Activated CD4-positive, alpha-beta T cell treated with anti-CD3 and anti-CD28 coated beads for 36 hours (primary cell): ENCODE results near the gene MAT1A. TPM values are rescaled to one million over a fixed set of nuclear protein-coding genes. Genes with fewer than 3 reads are reported as not detected.

Source experiments
- ATAC-seq: fragments of 200-7000 bp; cut with Tn5 transposase; one replicate; pipeline ENCODE4 v1.10.0; 2021; ENCODE audit warnings: mild to moderate bottlenecking, moderate library complexity
- CTCF ChIA-PET: fragments of 350-600 bp; sonication (Branson Sonifier 250); formaldehyde crosslinking; loops from one replicate; lab custom pipeline; 2021; ENCODE audit warnings: antibody characterized with exemption; lab: Charles Lee
- POLR2A ChIA-PET: fragments of 350-600 bp; sonication (Branson Sonifier 250); formaldehyde crosslinking; loops from one replicate; lab custom pipeline; 2021; ENCODE audit warnings: antibody characterized with exemption, inconsistent platforms; lab: Charles Lee
- DNase-seq: peaks from one replicate; pipeline ENCODE4 v3.0.0-alpha.2; 2020
- H3K27ac Mint-ChIP-seq: one replicate; pipeline ENCODE4 v1.8.0; 2021; ENCODE audit warnings: mixed read lengths
- H3K27me3 Mint-ChIP-seq: one replicate; pipeline ENCODE4 v1.8.0; 2021; ENCODE audit warnings: mixed read lengths
- H3K36me3 Mint-ChIP-seq: one replicate; pipeline ENCODE4 v1.8.0; 2021; ENCODE audit warnings: low read depth, mixed read lengths
- H3K4me1 Mint-ChIP-seq: one replicate; pipeline ENCODE4 v1.8.0; 2021; ENCODE audit warnings: mixed read lengths
- H3K4me3 Mint-ChIP-seq: one replicate; pipeline ENCODE4 v1.8.0; 2021; ENCODE audit warnings: mild to moderate bottlenecking, moderate library complexity, mixed read lengths
- H3K9me3 Mint-ChIP-seq: one replicate; pipeline ENCODE4 v1.8.0; 2021; ENCODE audit warnings: low read depth, mixed read lengths
- intact Hi-C, 2 experiments: fragments of 100-400 bp; cut with DNase I in 1 of 2; cut with micrococcal nuclease in 1 of 2; formaldehyde crosslinking; loops; one replicate each; pipeline versions ENCODE4 v1.14.2 to v1.15.1; 2022 to 2024; cut with DNase I, micrococcal nuclease
- total RNA-seq, 2 experiments: library from RNA; stranded (reverse); gene quantifications; one replicate each; pipeline ENCODE4 v1.2.3, GENCODE V29; 2021

MAT1A gene
- total RNA-seq, 2 experiments from 2014 or later, result not detected

DNA sequence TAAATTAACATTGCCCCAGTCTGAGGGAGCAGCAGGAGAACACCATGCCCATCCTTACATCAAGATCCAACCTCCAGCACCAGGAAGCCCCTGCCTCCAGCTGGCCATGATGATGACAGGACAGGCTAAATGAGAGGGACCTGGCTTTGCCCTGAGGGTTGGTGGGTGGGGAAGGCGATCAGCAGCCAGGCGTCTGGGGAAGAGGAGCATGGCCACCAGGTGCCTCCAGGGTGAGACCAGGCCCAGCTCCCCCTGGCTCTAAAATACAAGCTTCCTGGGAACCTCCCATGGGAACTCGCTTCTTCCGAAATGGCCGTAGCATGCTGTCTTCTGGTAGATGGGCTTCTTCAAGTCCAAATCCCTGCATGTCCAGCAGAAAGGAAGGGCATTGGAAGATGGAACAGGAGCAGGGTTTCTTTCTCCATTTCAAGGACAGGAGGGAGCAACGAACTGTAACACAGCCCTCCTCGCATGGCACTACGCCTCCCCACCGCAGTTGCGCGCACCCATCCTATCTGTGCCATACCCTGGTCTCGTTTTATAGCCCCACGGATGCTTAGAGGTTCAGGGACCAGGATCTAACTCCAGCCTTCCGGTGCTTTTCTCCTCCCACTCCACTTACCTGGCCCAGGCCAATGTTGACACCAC, 15.8 kb downstream of the MAT1A start:
- DNase-seq (no peak), ATAC-seq (no peak)
- CTCF ChIA-PET, result interaction anchor here (2.2 kb wide), 1 partner anchor 13 kb away, joined by 11 read pairs; no protein-coding TSS in a partner anchor
- intact Hi-C loops, result no loop called here
- Mint-ChIP-seq H3K4me1 (no peaks in the 10 kb centered on the region), H3K36me3 (no peaks in the 10 kb centered on the region), H3K27ac (no peak overlapping the region), H3K4me3 (no peak overlapping the region), H3K9me3 (no peaks in the 10 kb centered on the region), H3K27me3 (peaks cover 2% of the 10 kb centered on the region)
- POLR2A ChIA-PET, result no interaction called here

DNA sequence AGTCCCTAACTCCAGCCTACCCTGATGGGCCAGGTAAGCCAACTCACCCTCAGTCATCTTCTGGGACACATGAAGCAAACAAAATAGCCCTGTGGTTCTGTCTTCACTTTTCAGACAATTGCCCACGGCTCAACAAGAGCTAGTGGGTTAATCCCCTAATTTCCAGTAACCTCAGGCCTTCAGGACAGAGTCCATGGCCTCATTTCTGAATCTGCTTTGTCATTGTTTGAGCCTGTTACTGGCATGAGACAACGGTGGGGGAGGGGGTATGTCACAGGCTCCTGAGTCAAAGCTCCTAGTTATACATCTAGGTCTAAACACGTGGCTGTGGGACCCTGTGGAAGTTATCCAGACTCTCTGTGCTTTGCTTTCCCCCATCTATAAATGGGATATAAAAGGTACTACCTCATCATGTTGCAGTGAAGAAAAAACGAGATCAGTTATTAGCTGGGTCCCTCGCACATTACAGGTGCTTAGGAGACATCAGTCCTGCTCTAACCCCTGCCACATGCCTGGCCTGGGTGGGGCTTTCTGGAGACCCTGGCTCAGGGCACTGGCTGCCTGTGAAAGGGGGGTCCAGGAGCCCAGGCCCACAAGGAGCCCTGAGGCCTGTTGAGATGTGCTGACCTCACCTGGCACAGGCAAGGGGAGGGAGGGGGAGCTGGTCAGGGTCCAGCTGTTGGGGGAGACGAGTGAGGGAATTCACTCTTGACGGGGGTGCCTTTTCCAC, 16.5 kb downstream of the MAT1A start:
- CTCF ChIA-PET, result interaction anchor here (2.2 kb wide), 1 partner anchor 13 kb away, joined by 11 read pairs; no protein-coding TSS in a partner anchor
- no peaks in the 10 kb centered on the region for H3K36me3 Mint-ChIP-seq
- POLR2A ChIA-PET, result no interaction called here
- DNase-seq (no peak), ATAC-seq (no peak)
- no peak overlapping the region for H3K4me3 Mint-ChIP-seq
- no peak overlapping the region for H3K27ac Mint-ChIP-seq
- H3K9me3 Mint-ChIP-seq, result peaks cover 2% of the 10 kb centered on the region
- intact Hi-C loops, result no loop called here
- H3K27me3 Mint-ChIP-seq, result peaks cover 2% of the 10 kb centered on the region
- no peaks in the 10 kb centered on the region for H3K4me1 Mint-ChIP-seq

DNA sequence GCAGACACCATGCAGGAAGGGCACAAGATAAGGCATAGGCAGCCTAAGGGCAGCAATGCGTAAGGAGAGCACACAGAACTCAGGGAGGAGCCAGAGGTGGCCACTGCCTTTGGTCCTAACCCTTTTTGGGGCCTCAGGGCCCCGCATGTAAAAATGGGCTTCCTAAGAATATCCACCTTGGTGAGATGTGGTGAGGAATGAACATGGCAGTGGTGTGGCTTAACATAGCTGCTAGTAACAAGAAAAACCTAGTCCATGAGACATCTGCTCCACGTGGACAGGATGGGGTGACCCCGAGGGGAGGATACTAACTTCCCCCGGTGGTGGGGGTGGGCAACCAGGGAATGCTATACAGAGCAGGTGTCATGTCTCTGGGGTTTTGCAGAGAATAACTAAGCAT, 18.0 kb downstream of the MAT1A start:
- no peak overlapping the region for H3K27ac Mint-ChIP-seq
- H3K4me3 Mint-ChIP-seq, result no peak overlapping the region
- ATAC-seq (no peak), DNase-seq (no peak)
- ChIA-PET POLR2A (no interaction called here), CTCF (no interaction called here)
- no peaks in the 10 kb centered on the region for H3K36me3 Mint-ChIP-seq
- H3K4me1 Mint-ChIP-seq, result no peaks in the 10 kb centered on the region
- peaks cover 2% of the 10 kb centered on the region for H3K9me3 Mint-ChIP-seq
- peaks cover 2% of the 10 kb centered on the region for H3K27me3 Mint-ChIP-seq
- intact Hi-C loops, result no loop called here

GRCh38 chr10:80270887-80271286, 18.6 kb downstream of the MAT1A start:
- Mint-ChIP-seq H3K27me3 (peaks cover 2% of the 10 kb centered on the region), H3K9me3 (peaks cover 2% of the 10 kb centered on the region), H3K4me3 (no peak overlapping the region), H3K4me1 (no peaks in the 10 kb centered on the region), H3K27ac (no peak overlapping the region), H3K36me3 (no peaks in the 10 kb centered on the region)
- intact Hi-C loops, result no loop called here
- ATAC-seq (no peak), DNase-seq (no peak)
- CTCF ChIA-PET, result no interaction called here
- POLR2A ChIA-PET, result no interaction called here

GRCh38 chr10:80268938-80269588, 20.4 kb downstream of the MAT1A start:
- H3K9me3 Mint-ChIP-seq, result peaks cover 2% of the 10 kb centered on the region
- H3K27me3 Mint-ChIP-seq, result peaks cover 2% of the 10 kb centered on the region
- no peaks in the 10 kb centered on the region for H3K36me3 Mint-ChIP-seq
- H3K27ac Mint-ChIP-seq, result no peak overlapping the region
- H3K4me1 Mint-ChIP-seq, result no peaks in the 10 kb centered on the region
- H3K4me3 Mint-ChIP-seq, result no peak overlapping the region
- intact Hi-C loops, result no loop called here
- ChIA-PET CTCF (no interaction called here), POLR2A (interaction anchor here (0.6 kb wide), 1 partner anchor 236 kb away, joined by 4 read pairs; no protein-coding TSS in a partner anchor)
- ATAC-seq, result no peak
- DNase-seq, result no peak

GRCh38 chr10:80268266-80268665, 21.2 kb downstream of the MAT1A start:
- no peaks in the 10 kb centered on the region for H3K4me1 Mint-ChIP-seq
- intact Hi-C loops, result no loop called here
- H3K9me3 Mint-ChIP-seq, result peaks cover 2% of the 10 kb centered on the region
- no peak overlapping the region for H3K4me3 Mint-ChIP-seq
- H3K27ac Mint-ChIP-seq, result no peak overlapping the region
- H3K27me3 Mint-ChIP-seq, result peaks cover 2% of the 10 kb centered on the region
- POLR2A ChIA-PET, result no interaction called here
- no peaks in the 10 kb centered on the region for H3K36me3 Mint-ChIP-seq
- CTCF ChIA-PET, result no interaction called here
- DNase-seq (no peak), ATAC-seq (no peak)

DNA sequence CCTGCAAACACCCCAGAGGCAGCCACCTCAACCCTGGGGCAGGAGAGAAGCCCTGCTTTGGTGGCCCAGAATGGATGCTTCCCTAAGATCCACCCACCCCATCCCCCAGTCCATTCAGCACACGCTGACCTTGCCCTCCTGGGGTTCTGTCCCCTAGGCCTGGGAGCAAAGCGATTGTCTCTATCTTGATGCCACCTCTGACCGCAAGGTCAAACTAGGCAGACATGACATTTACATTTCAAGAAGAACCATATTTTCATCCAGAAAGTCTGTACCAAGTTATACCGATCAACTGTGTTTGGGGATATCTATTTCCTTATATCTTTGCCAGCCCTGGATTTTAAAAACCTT, 23.0 kb downstream of the MAT1A start:
- ATAC-seq (no peak), DNase-seq (no peak)
- Mint-ChIP-seq H3K4me3 (no peak overlapping the region), H3K27ac (no peak overlapping the region), H3K4me1 (no peaks in the 10 kb centered on the region), H3K36me3 (no peaks in the 10 kb centered on the region), H3K9me3 (peaks cover 2% of the 10 kb centered on the region), H3K27me3 (peaks cover 2% of the 10 kb centered on the region)
- intact Hi-C loops, result no loop called here
- CTCF ChIA-PET, result no interaction called here
- POLR2A ChIA-PET, result no interaction called here

DNA sequence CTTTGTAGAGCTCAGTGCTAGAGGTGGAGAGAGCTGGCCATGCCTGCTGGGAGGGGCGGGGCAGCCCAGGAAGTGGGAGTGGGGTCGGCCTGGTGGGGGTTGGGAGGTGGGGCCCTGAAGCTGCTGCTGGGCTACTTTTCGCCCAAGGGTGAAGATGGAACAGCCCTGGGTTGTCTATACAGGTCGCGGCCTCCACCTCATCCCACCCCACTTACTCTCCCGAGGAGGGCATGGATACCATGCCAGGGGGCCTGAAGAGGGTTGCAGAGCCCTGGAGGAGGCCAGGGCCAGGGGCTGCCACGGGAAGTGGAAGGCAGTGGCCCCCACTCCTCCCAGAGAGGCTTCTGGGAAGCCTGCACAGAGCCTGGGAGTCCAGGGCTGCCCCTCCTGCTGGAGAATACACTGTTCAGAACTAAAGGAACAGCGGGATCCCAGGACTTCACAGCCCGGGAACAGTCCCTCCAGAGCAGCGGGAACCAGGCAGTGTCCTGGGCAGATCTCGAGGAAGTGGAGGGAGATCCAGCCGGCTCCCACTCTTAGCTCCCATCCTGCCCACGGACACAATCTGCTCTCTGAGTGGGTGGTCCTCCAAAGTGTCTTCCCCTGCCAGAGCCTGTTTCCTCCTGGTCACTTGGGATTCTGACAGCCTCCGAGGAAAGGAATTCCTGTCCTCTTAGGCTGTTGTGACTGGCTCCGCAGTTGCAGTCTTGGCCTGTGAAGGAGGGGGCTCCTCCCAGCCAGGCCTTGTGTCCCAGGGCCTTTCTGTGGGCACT, 23.5 kb downstream of the MAT1A start:
- no peak overlapping the region for H3K4me3 Mint-ChIP-seq
- no peak for ATAC-seq
- intact Hi-C loops, result no loop called here
- H3K27me3 Mint-ChIP-seq, result peaks cover 2% of the 10 kb centered on the region
- H3K36me3 Mint-ChIP-seq, result no peaks in the 10 kb centered on the region
- H3K27ac Mint-ChIP-seq, result no peak overlapping the region
- CTCF ChIA-PET, result no interaction called here
- no peaks in the 10 kb centered on the region for H3K4me1 Mint-ChIP-seq
- POLR2A ChIA-PET, result no interaction called here
- H3K9me3 Mint-ChIP-seq, result peaks cover 2% of the 10 kb centered on the region
- DNase-seq, result no peak

GRCh38 chr10:80264081-80265056, 25.1 kb downstream of the MAT1A start:
- POLR2A ChIA-PET, result no interaction called here
- Mint-ChIP-seq H3K27ac (no peak overlapping the region), H3K27me3 (no peaks in the 10 kb centered on the region), H3K4me3 (no peak overlapping the region), H3K36me3 (no peaks in the 10 kb centered on the region), H3K4me1 (no peaks in the 10 kb centered on the region), H3K9me3 (peaks cover 2% of the 10 kb centered on the region)
- intact Hi-C loops, result no loop called here
- ATAC-seq (no peak), DNase-seq (no peak)
- CTCF ChIA-PET, result no interaction called here

- intact Hi-C loops, result no loop called here
- Mint-ChIP-seq H3K36me3 (no peaks in the 10 kb centered on the region), H3K27ac (no peak overlapping the region), H3K4me3 (no peak overlapping the region), H3K4me1 (no peaks in the 10 kb centered on the region), H3K9me3 (no peaks in the 10 kb centered on the region), H3K27me3 (no peaks in the 10 kb centered on the region)
- ATAC-seq (no peak), DNase-seq (no peak)
- POLR2A ChIA-PET, result interaction anchor here (0.6 kb wide), 1 partner anchor 39 kb away, joined by 4 read pairs; no protein-coding TSS in a partner anchor
- CTCF ChIA-PET, result interaction anchor here (0.7 to 2.6 kb wide), 11 partner anchors 13 to 246 kb away, joined by 3 to 11 read pairs (median 3); no protein-coding TSS in a partner anchor
Observed at GRCh38 chr10:80261316-80262030, 28.0 kb downstream of the MAT1A start.
